Caco-2 (cell line): ENCODE results near the gene TEDDM1. TPM values are rescaled to one million over a fixed set of nuclear protein-coding genes. Genes with fewer than 3 reads are reported as not detected.

Experiments
- BruUV-seq: library from RNA; stranded (reverse); fragments of 400-500 nt; replicated peaks from 2 replicates; lab custom pipeline; 2021; lab: Mats Ljungman, UMichigan
- CTCF ChIA-PET: fragments of 300-600 bp; sonication (Branson Sonifier 250); formaldehyde crosslinking; loops from one replicate; lab custom pipeline; 2022; ENCODE audit warnings: antibody characterized with exemption; lab: Charles Lee
- POLR2A ChIA-PET: fragments of 300-600 bp; sonication (Branson Sonifier 250); formaldehyde crosslinking; loops from one replicate; lab custom pipeline; 2022; ENCODE audit warnings: antibody characterized with exemption; lab: Charles Lee
- DNase-seq, 2 experiments: peaks; one replicate each; pipeline versions ENCODE4 v3.0.0 to v3.0.0-alpha.2; 2020 to 2022
- H3K27me3 ChIP-seq: replicated peaks from 2 replicates; pipeline ENCODE4 v1.6.0; 2011; ENCODE audit warnings: low read length; ENCODE audit not compliant: control insufficient read depth, insufficient read depth
- H3K36me3 ChIP-seq: 2 replicates; pipeline ENCODE4 v1.5.1; 2011; ENCODE audit warnings: low read length; ENCODE audit not compliant: control insufficient read depth, insufficient read depth
- H3K4me1 ChIP-seq: fragments of 250-450 bp; sonication (Bioruptor Pico); 2 replicates; pipeline ENCODE4 v1.5.1; 2020; ENCODE audit warnings: mild to moderate bottlenecking
- H3K4me3 ChIP-seq: 2 replicates; pipeline ENCODE4 v1.5.1; 2011; ENCODE audit warnings: low read depth, mild to moderate bottlenecking, control low read depth, low read length
- H3K9me3 ChIP-seq: fragments of 250-450 bp; sonication (Bioruptor Pico); 2 replicates; pipeline ENCODE4 v1.5.1; 2020; ENCODE audit warnings: mild to moderate bottlenecking, moderate library complexity
- H3K27ac Mint-ChIP-seq: one replicate; pipeline ENCODE4 v1.8.0; 2022; ENCODE audit warnings: mixed read lengths; ENCODE audit not compliant: unreplicated experiment
- H3K27me3 Mint-ChIP-seq: one replicate; pipeline ENCODE4 v1.8.0; 2022; ENCODE audit warnings: mixed read lengths; ENCODE audit not compliant: insufficient read depth, unreplicated experiment
- H3K36me3 Mint-ChIP-seq: one replicate; pipeline ENCODE4 v1.8.0; 2022; ENCODE audit warnings: mild to moderate bottlenecking, mixed read lengths; ENCODE audit not compliant: insufficient read depth, unreplicated experiment
- H3K4me1 Mint-ChIP-seq: one replicate; pipeline ENCODE4 v1.8.0; 2022; ENCODE audit warnings: low read depth, mixed read lengths; ENCODE audit not compliant: unreplicated experiment
- H3K4me3 Mint-ChIP-seq: one replicate; pipeline ENCODE4 v1.8.0; 2022; ENCODE audit warnings: mild to moderate bottlenecking, moderate library complexity, mixed read lengths; ENCODE audit not compliant: unreplicated experiment
- H3K9me3 Mint-ChIP-seq: one replicate; pipeline ENCODE4 v1.8.0; 2022; ENCODE audit warnings: mixed read lengths; ENCODE audit not compliant: unreplicated experiment
- CTCF ChIP-seq, 2 experiments: fragments of 200-600 bp in 1 of 2; IDR thresholded peaks; 1 replicate in 1 of 2; 2 replicates in 1 of 2; pipeline versions ENCODE4 v1.5.1 to v1.8.0; 2011 to 2022; ENCODE audit warnings: antibody characterized with exemption in 1 of 2, control low read depth in 1 of 2, inconsistent platforms in 1 of 2, low read depth in 1 of 2, low read length in 1 of 2, mild to moderate bottlenecking in 1 of 2, moderate library complexity in 1 of 2; ENCODE audit not compliant: insufficient read depth in 1 of 2, severe bottlenecking in 1 of 2, unreplicated experiment in 1 of 2
- intact Hi-C: fragments of 100-400 bp; cut with micrococcal nuclease; formaldehyde crosslinking; loops from one replicate; pipeline ENCODE4 v1.10.0; 2022; ENCODE audit not compliant: unreplicated experiment
- total RNA-seq: library from RNA; stranded (reverse); gene quantifications from 2 replicates; pipeline ENCODE4 v1.2.3, GENCODE V29; 2022

Gene TEDDM1
- total RNA-seq, 1 experiment from 2014 or later, result not detected

GRCh38 chr1:182441719-182442118 lies 41.3 kb upstream of the TEDDM1 start:
- ChIA-PET POLR2A (no interaction called here), CTCF (no interaction called here)
- BruUV-seq, result no TSS peak
- H3K36me3 Mint-ChIP-seq, result no peaks in the 10 kb centered on the region
- no peaks in the 10 kb centered on the region for H3K27me3 ChIP-seq
- no peaks in the 10 kb centered on the region for H3K4me1 ChIP-seq
- peaks cover 6% of the 10 kb centered on the region for H3K9me3 ChIP-seq
- H3K36me3 ChIP-seq, result no peaks in the 10 kb centered on the region
- no peak overlapping the region for H3K4me3 Mint-ChIP-seq
- intact Hi-C loops, result no loop called here
- H3K4me3 ChIP-seq, result no peak overlapping the region
- no peak for TF ChIP-seq CTCF (IDR thresholded peaks at IDR 0.05; ENCODE audit: insufficient read depth in 1 of 2, low read depth in 1 of 2, low read length in 1 of 2, severe bottlenecking in 1 of 2, unreplicated experiment in 1 of 2)
- H3K4me1 Mint-ChIP-seq, result no peaks in the 10 kb centered on the region
- H3K9me3 Mint-ChIP-seq, result peaks cover 16% of the 10 kb centered on the region
- no peak overlapping the region for H3K27ac Mint-ChIP-seq
- H3K27me3 Mint-ChIP-seq, result no peaks in the 10 kb centered on the region
- no peak for DNase-seq

GRCh38 chr1:182438326-182438725 lies 37.9 kb upstream of the TEDDM1 start:
- Mint-ChIP-seq H3K36me3 (no peaks in the 10 kb centered on the region), H3K4me1 (no peaks in the 10 kb centered on the region), H3K27me3 (no peaks in the 10 kb centered on the region), H3K4me3 (no peak overlapping the region), H3K9me3 (peaks cover 16% of the 10 kb centered on the region), H3K27ac (no peak overlapping the region)
- no peaks in the 10 kb centered on the region for H3K36me3 ChIP-seq
- ChIA-PET CTCF (no interaction called here), POLR2A (no interaction called here)
- no peak overlapping the region for H3K4me3 ChIP-seq
- no peak for TF ChIP-seq CTCF (IDR thresholded peaks at IDR 0.05; ENCODE audit: insufficient read depth in 1 of 2, low read depth in 1 of 2, low read length in 1 of 2, severe bottlenecking in 1 of 2, unreplicated experiment in 1 of 2)
- BruUV-seq, result no TSS peak
- H3K9me3 ChIP-seq, result peaks cover 6% of the 10 kb centered on the region
- H3K27me3 ChIP-seq, result no peaks in the 10 kb centered on the region
- intact Hi-C loops, result no loop called here
- H3K4me1 ChIP-seq, result peaks cover 3% of the 10 kb centered on the region; the same call in 1 of the 2 replicates
- no peak for DNase-seq

- Mint-ChIP-seq H3K4me3 (no peak overlapping the region), H3K4me1 (peaks cover 11% of the 10 kb centered on the region), H3K27ac (no peak overlapping the region), H3K9me3 (peaks cover 26% of the 10 kb centered on the region), H3K27me3 (no peaks in the 10 kb centered on the region), H3K36me3 (no peaks in the 10 kb centered on the region)
- Histone ChIP-seq H3K9me3 (peaks cover 3% of the 10 kb centered on the region; the same call in 1 of the 2 replicates), H3K4me1 (peaks cover 9% of the 10 kb centered on the region), H3K36me3 (no peaks in the 10 kb centered on the region), H3K4me3 (no peak overlapping the region), H3K27me3 (no peaks in the 10 kb centered on the region)
- no peak for DNase-seq
- no TSS peak for BruUV-seq
- CTCF ChIA-PET, result no interaction called here
- no peak for TF ChIP-seq CTCF (IDR thresholded peaks at IDR 0.05; ENCODE audit: insufficient read depth in 1 of 2, low read depth in 1 of 2, low read length in 1 of 2, severe bottlenecking in 1 of 2, unreplicated experiment in 1 of 2)
- POLR2A ChIA-PET, result no interaction called here
- intact Hi-C loops, result no loop called here
Measured at GRCh38 chr1:182433580-182433979, 33.1 kb upstream of the TEDDM1 start.
